SK-N-MC (cell line): ENCODE data around the gene WDR27.

Source experiments
- EZH2 ChIP-seq: fragments of 200-600 bp; sonication (generic); IDR thresholded peaks from one replicate; pipeline ENCODE4 v1.6.1; 2017; ENCODE audit warnings: antibody characterized with exemption
- FOXP2 ChIP-seq: optimal IDR thresholded peaks from 2 replicates; pipeline ENCODE3; 2011; ENCODE audit warnings: mild to moderate bottlenecking, moderate library complexity; ENCODE audit not compliant: insufficient read depth; ENCODE audit errors: extremely low read length, control extremely low read depth
- POLR2AphosphoS5 ChIP-seq: IDR thresholded peaks from 2 replicates; pipeline ENCODE4 v1.6.1; 2012; ENCODE audit warnings: mild to moderate bottlenecking, low read depth, low read length, borderline replicate concordance

- no peak for TF ChIP-seq POLR2AphosphoS5
- TF ChIP-seq EZH2, result no peak
- no peak for TF ChIP-seq FOXP2
Measured at GRCh38 chr6:169617562-169617961, 84.3 kb downstream of the WDR27 start.
